Middle frontal gyrus (tissue), 1 donor: ENCODE measurements around the gene TEFM.
"Not testable (repeated sequence)": the region's sequence is repeated elsewhere in the genome, so short reads cannot be mapped to it uniquely, and the experiment has no call there.

ENCODE experiments used
- DNase-seq: peaks from one replicate; pipeline ENCODE4 v3.0.0-alpha.2; 2015; ENCODE audit warnings: low spot score; ENCODE audit errors: extremely low spot score

Gene TEFM

GRCh38 chr17:30921544-30922196 lies 15.6 kb upstream of the TEFM start, which contains the start of gene ADAP2:
ADAP2 (plus strand) TSS chr17:30921945; CDS start chr17:30922015, 70 bp downstream.
- DNase-seq: no peak

DNA sequence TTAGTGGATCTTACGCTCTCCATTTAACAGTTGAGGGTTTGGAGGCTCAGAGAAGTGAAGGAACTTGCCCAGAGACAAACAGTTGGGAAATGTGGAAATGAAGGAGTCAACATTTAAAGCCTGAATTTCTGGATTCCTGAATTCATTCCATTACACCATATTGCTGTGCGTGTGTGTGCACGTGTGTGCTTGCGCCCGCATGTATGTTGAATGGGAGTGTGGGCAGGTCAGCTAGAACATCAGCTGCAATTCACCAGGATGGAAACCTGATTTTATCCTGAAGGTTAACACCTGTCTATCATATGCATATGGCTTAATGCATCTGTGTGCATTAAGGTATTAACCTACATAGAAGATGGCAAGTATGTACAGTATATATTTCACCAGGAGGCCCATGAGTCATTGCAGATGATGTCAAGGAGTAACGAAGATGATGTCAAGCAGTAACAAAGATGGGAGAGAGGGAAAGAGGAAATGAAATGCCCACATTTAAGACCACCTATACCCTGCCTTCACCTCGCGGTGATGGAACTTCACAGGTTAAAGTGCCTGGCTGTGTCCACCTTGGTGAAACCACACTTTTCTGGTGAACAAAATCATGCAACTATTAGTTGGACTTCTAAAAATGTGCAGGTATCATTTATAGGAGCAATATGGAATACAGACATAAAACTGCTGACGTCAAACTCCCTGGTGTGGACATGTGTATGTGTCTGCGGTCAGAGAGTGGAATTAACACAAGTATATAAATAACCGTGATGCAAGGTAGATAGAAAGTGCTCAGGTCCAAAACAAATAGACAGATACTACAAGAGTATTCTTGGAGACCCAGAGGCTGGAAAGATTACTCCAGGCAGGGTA lies 14.9 kb upstream of the TEFM start:
- DNase-seq: no peak

DNA sequence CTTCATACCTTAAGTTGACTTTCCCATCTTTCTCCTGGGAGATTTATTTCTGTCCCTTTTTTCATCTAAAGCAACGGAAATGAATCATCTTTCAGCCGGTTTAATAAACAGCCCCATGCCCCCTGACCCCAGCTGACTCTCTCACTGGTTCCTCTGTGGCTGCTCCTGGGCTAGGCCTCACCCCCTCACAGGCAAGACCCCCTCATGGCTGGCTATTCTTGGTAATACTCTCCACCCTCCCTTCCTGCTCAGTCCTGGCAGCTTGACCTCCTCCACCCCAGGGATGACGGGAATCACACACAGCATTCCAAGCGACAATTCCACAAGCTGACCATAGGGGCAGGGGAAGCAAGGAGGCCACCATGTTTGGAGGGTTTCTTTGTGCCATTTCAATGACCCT lies 14.2 kb upstream of the TEFM start:
- no peak for DNase-seq

DNA sequence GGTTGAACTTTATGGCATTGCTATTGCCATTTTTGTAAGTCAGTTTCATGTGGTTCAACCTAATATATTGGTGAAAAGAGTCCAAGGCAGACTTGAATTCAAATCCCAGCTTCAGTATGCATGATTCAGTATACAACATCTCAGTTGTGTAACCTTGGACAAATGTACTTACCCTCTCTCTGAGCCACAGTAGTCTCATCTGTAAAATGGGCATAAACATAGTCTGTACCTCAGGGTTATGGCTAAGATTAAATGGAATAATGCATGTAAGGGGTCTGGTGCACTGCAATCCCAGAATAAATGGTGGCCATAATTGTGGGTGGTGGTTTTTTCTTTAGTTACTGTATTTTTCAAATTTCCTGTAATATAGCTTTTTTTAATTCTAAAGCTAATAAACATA lies 11.0 kb upstream of the TEFM start:
- no peak for DNase-seq

DNA sequence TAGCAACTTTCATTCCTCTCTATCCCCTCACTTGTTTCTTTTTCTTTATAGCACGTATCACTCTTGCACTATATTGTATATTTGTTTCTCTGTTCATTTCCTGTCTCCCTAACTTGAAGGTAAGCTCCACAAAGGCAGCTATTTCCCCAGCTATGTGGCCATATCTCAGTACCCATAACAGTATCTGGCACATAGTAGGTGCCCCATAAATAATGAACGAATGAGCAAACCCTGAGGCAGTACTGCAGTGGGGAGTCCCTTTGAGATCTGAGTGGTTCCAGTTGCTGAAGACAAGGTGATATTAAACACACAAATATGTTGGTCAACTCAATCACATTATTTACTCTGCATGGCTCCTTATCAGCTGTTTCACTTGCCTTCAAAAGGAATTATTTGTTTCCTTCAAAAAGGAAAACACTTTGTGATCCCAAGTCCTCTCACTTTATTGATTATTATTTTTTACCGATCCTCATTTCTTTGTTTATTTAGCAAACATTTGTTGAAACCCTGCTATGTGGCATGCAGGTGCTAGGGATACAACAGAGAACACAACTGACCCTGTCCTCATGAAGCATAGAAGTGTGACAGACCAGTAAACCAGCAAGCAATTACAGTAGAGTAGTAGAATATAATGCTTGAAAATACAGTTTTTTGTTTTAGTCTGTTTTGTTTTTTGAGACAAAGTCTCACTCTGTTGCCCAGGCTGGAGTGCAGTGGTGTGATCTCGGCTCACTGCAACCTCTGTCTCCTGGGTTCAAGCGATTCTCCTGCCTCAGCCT lies 10.0 kb upstream of the TEFM start:
- DNase-seq: no peak

DNA sequence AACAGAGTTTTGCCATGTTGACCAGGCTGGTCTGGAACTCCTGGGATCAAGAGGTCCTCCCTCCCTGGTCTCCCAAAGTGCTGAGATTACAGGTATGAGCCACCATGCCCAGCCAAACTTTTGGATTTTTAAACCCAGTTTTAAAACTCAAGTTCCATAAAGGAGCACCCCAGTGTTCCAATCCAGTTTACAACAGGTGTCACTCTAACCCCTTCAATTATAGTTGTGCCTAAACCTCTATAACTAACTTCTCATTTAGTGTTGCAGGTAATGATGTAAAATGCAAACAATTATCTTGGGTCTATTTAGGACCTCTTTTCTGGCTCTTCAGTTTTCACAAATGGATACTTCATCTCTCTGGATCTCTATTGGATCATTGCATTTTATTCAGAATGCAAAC lies 7.9 kb upstream of the TEFM start:
- no peak for DNase-seq

GRCh38 chr17:30910151-30910550 lies 4.1 kb upstream of the TEFM start:
- DNase-seq: not testable (repeated sequence)

DNA sequence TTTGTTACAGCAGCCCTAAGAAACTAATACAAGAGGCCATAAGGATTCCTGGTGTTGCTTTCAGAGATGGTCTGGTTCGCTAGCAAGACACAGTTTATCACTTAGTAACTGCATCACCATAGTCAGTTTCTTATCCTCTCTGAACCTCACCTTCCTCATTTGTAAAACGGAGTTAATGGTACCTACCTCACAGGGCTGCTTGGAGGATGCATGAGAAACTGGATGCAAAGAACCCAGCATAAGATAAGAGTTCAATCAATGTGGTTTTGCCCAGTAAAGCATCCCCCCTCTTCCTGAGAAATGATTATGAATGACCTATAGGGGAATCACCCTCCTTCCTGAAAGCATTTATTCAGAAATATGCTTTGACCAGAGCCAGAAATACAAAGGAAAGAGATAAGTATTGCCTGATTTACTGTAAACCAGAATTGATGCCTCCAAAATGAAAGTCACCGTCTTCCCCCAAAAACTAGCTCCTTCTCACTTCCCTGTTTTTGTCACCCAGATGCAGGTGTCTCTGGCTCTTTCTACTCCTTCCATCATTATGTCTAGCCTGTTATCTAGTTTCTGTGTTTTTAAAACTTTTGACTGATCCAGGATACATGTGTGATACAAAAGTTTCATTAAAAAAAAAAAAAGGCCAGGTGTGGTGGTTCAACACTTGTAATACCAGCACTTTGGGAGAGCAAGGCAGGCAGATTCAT lies 2.8 kb upstream of the TEFM start:
- no peak for DNase-seq

DNA sequence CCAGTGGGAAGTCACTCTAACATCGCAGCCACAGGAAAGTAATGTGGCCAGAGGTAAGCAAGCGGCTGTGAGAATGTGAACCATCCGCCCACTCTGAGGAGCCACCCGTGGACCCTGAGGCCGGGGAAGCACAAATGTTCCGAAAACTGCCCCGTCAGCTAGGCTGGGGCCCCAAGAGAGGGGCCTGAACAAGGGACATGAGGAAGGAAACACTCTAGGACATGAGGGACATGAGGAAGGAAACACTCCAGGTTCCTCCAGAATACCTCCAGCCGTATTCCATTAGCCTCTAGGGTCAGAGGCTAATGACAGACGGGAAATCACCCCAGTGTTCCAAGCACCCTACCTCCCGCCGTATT lies 317 bp downstream of the TEFM start:
- no peak for DNase-seq

DNA sequence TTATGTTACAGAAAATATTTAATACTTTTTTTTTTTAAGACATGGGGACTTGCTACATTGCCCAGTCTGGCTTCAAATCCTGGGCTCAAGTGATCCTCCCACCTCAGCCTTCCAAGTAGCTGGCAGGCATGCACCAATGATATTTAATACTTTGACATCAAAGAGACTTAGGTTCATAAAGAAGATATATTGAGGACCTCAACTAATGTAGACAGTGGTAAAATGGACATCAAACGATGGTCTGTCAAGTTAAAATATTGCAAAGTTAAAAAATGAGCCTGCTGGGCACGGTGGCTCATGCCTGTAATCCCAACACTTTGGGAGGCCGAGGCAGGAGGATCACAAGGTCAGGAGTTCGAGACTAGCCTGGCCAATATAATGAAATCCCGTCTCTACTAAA lies 8.7 kb downstream of the TEFM start:
- DNase-seq: no peak

DNA sequence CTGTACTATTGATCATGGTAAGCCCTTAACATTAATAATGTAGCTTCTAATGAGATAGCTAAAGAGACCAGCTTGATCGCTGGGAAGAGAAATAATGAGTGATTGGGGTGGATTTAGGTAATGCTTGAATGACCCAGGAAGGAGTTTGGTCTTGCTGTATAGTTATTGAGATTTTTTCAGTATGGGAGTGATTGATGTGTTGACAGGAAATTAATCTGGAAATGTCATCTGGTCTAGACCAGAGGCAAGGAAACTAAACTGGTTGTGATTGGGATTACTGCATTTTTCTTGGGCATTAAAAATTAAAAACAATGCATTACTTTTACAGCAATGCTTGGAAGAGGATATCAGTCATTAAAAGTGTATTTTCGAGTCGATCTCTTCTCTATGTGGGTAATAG lies 11.8 kb downstream of the TEFM start:
- no peak for DNase-seq

DNA sequence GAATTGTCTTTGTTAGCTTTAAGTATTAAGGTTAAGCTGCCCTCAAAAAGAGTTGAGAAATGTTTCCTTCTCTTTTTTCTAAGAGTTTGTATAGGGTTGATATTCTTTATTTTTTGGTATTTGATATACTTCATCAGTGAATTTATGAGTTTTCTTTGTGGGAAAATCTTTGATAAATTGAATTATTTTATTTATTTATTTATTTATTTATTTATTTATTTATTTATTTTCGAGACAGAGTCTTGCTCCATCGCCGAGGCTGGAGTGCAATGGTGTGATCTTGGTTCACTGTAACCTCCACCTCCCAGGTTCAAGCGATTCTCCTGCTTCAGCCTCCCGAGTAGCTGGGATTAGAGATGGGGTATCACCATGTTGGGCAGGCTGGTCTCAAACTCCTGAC lies 19.9 kb downstream of the TEFM start:
- no peak for DNase-seq

DNA sequence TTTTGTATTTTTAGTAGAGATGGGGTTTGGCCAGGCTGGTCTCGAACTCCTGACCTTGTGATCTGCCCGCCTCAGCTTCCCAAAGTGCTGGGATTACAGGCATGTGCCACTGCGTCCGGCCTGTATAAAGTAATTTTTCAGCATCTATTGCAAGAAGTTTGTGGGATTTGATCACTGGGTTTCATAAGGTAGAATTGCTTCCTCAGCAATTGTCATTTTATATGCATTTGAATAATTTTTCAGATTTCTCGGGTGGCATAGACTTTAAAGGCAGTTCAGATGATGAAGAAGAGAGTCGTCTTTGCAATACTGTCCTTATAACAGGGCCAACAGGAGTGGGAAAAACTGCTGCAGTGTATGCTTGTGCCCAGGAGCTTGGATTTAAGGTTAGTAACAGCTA lies 37.0 kb downstream of the TEFM start:
- no peak for DNase-seq

- DNase-seq: no peak
Measured at GRCh38 chr17:30864636-30865035, 41.4 kb downstream of the TEFM start.

DNA sequence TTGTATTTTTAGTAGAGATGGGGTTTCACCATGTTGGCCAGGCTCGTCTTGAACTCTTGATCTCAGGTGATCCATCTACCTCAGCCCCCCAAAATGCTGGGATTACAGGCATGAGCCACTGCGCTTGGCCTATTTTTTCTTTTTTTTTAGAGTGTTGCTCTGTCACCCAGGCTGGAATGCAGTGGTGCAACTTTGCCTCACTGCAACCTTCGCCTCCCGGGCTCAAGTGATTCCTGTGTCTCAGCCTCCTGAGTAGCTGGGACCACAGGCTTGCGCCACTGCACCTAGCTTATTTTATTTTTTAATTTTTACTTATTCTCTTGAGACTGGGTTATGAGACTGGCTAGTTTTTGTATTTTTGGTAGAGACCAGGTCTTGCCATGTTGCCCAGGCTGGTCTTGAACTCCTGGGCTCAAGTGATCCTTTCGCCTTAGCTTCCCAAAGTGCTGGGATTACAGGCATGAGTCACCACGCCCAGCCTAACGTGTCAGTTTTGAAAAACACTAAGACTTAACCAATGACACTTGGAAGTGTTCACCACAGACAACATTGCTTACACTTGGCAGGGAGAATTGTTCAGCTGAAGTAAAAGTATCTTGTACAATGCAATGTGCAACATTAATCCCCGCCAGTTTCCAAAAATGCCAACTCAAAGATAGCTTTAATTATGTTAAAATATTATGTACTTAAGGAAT lies 47.3 kb downstream of the TEFM start:
- no peak for DNase-seq

- DNase-seq: no peak
Measured at GRCh38 chr17:30854146-30854545, 51.9 kb downstream of the TEFM start.
